HL-60 (cell line): ENCODE results near the gene PHLDA1.
"Not testable (repeated sequence)": the region's sequence is repeated elsewhere in the genome, so short reads cannot be mapped to it uniquely, and the experiment has no call there.

Source experiments
- DNase-seq, 2 experiments: peaks; one replicate each; pipeline ENCODE4 v3.0.0-alpha.2; 2010 to 2020; ENCODE audit warnings: low read depth in 1 of 2, low spot score in 1 of 2
- H3K27ac ChIP-seq: fragments of 250-450 bp; sonication (Bioruptor Pico); replicated peaks from 2 replicates; pipeline ENCODE4 v1.5.1; 2020; ENCODE audit warnings: mild to moderate bottlenecking, moderate library complexity
- H3K27me3 ChIP-seq: fragments of 250-450 bp; sonication (Bioruptor Pico); 2 replicates; pipeline ENCODE4 v1.5.1; 2021; ENCODE audit warnings: mild to moderate bottlenecking, moderate library complexity; ENCODE audit not compliant: insufficient read depth, poor library complexity, severe bottlenecking
- H3K4me3 ChIP-seq: replicated peaks from 2 replicates; pipeline ENCODE4 v1.5.1; 2011; ENCODE audit warnings: mild to moderate bottlenecking, control low read depth, low read length; ENCODE audit not compliant: insufficient read depth
- CTCF ChIP-seq: IDR thresholded peaks from one replicate; pipeline ENCODE4 v1.5.1; 2011; ENCODE audit warnings: low read length, control low read depth, inconsistent platforms; ENCODE audit not compliant: insufficient read depth
- GABPA ChIP-seq: IDR thresholded peaks from 2 replicates; pipeline ENCODE4 v1.6.1; 2012; ENCODE audit warnings: low read depth
- POLR2AphosphoS5 ChIP-seq: IDR thresholded peaks from 2 replicates; pipeline ENCODE4 v1.6.1; 2012; ENCODE audit warnings: low read depth
- REST ChIP-seq: IDR thresholded peaks from 2 replicates; pipeline ENCODE4 v1.6.1; 2012; ENCODE audit warnings: low read depth; ENCODE audit not compliant: insufficient replicate concordance
- SPI1 ChIP-seq: IDR thresholded peaks from 2 replicates; pipeline ENCODE4 v1.6.1; 2012; ENCODE audit warnings: low read depth, mild to moderate bottlenecking, borderline replicate concordance

Gene PHLDA1

GRCh38 chr12:75985566-75985965 lies 46.0 kb downstream of the PHLDA1 start:
- Histone ChIP-seq H3K4me3 (no peak overlapping the region), H3K27me3 (no peaks in the 10 kb centered on the region), H3K27ac (no peak overlapping the region)
- DNase-seq, result no peak
- TF ChIP-seq SPI1 (no peak), REST (no peak), GABPA (no peak)

GRCh38 chr12:75984577-75985182 lies 46.9 kb downstream of the PHLDA1 start:
- Histone ChIP-seq H3K4me3 (no peak overlapping the region), H3K27ac (no peak overlapping the region), H3K27me3 (no peaks in the 10 kb centered on the region)
- DNase-seq, result no peak
- TF ChIP-seq GABPA (no peak), SPI1 (no peak), CTCF (no peak), POLR2AphosphoS5 (no peak), REST (no peak)

DNA sequence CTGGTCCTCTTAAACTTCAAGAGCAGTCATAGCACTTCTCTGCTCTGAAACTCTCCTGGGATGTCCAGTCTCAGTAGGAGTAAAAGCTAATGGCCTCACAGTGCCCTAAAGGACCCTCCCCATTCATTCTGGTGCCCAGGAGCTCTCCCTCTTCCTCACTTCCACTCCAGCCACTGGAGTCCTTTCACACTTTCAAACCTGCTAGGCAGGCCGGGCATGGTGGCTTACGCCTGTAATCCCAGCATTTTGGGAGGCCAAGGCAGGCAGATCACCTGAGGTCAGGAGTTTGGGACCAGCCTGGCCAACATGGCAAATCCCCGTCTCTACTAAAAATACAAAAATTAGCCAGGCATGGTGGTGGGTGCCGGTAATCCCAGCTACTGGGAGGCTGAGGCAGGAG lies 47.7 kb downstream of the PHLDA1 start:
- not testable (repeated sequence) for H3K27me3 ChIP-seq, H3K27ac ChIP-seq, H3K4me3 ChIP-seq, DNase-seq

DNA sequence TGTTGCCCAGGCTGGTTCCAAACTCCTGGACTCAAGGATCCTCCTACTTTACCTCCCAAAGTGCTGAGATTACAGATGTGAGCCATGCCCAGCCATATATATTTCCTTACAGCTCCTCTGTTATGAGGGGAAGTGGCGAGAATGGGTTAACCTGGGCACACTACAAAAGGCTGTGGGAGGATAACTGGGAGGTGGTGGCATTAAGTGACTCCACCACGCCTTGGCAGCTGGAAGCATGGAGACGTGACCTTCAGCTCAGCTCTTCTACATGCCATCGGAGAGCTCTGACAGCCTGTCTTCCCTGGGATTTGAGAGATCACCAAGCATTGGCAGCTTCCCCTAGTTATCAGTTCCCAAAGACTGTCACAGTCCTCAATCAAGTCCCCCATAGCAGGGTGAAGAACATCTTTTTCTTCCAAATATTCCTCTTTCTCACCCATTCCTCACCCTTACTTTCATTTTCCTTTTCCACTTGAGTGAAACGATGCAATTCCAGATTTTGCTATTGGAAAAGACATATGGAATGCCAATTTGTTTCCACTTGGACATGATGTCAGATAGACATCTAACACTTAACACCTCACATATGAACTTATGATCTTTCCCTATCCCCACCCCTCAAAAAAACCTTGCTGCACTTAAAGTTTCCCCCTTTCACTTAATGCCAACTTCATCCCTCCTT lies 48.5 kb downstream of the PHLDA1 start:
- TF ChIP-seq GABPA (no peak), REST (no peak), SPI1 (no peak), POLR2AphosphoS5 (no peak), CTCF (no peak)
- Histone ChIP-seq H3K27ac (no peak overlapping the region), H3K27me3 (no peaks in the 10 kb centered on the region), H3K4me3 (no peak overlapping the region)
- DNase-seq, result no peak
